Measurements from ENCODE around the gene ITGB7. TPM values are rescaled to one million over a fixed set of nuclear protein-coding genes. Genes with fewer than 3 reads are reported as not detected.

The ITGB7 gene
- total and polyA plus RNA-seq, 2 of the 4 experiments (the other 2 are of a cell fraction), result 0.18 to 0.44 TPM

DNA sequence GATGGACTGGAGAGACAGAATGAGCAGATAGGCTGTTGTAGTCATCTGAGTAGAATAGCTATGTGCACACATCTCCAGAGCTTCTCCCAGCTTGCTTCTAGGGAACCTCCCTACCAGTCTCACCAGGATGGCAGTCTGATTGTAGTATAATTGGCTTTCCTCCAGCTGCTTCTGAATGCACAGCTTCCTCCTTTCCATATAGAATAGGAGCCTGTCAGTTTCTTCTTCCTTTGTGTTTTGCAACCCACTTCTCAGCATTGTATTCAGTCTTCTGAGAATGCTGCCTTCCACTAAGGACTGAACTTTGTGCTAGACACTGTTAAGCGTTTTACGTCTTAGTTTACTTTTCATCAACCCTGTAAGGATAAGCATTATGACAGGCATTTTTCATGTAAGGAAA lies 24.1 kb downstream of the ITGB7 start:
- ChIA-PET CTCF (interaction anchor here (2.3 kb wide), 1 partner anchor 14 kb away, joined by 10 read pairs; no protein-coding TSS in a partner anchor), POLR2A (ENCODE audit: unreplicated experiment) (no interaction called here)
- Histone ChIP-seq H4K8ac (ENCODE audit: low read depth in 2 of 2, low read length in 2 of 2) (no peak overlapping the region), H3K4me2 (ENCODE audit: low read depth, low read length) (peak overlapping the region; percentile 94), H2BK5ac (ENCODE audit: low read depth, low read length, poor library complexity, severe bottlenecking) (no peak overlapping the region), H4K91ac (ENCODE audit: insufficient read depth, low read depth, low read length) (0 out of 2 replicates have a peak overlapping the region, but pooled peaks have one; percentile 4), H3K56ac (ENCODE audit: extremely low read depth, insufficient read depth, low read length) (no peak overlapping the region), H3K27me3 (ENCODE audit: control insufficient read depth, insufficient read depth, low read length) (no peaks in the 10 kb centered on the region), H3K18ac (ENCODE audit: low read depth, low read length) (peak overlapping the region; percentile 15; the same call in 1 of the 2 replicates), H3K4me1 (ENCODE audit: control insufficient read depth, insufficient read depth, low read length) (peaks cover 17% of the 10 kb centered on the region), H2BK120ac (ENCODE audit: low read depth, low read length) (no peak overlapping the region), H2BK20ac (ENCODE audit: low read depth, low read length) (no peak overlapping the region), H2AFZ (replicated peaks; ENCODE audit: low read length, poor library complexity) (no peak overlapping the region), H3K9ac (ENCODE audit: low read depth, low read length) (peak overlapping the region; percentile 57), H3K27ac (ENCODE audit: insufficient read depth, low read length) (peak overlapping the region; percentile 60; the same call in 1 of the 2 replicates), H3K79me1 (ENCODE audit: low read depth in 1 of 2, low read length in 2 of 2) (peaks cover 36 to 73% of the 10 kb centered on the region in 2 experiments), H2AK5ac (ENCODE audit: low read depth, low read length) (peak overlapping the region; percentile 65; the same call in 1 of the 2 replicates), H3K36me3 (ENCODE audit: control insufficient read depth, insufficient read depth, low read length) (peaks cover 42% of the 10 kb centered on the region), H3K4me3 (ENCODE audit: insufficient read depth, low read depth, low read length) (peak overlapping the region; percentile 3; the same call in 1 of the 2 replicates), H2BK15ac (ENCODE audit: low read depth, low read length) (no peak overlapping the region), H2AK9ac (replicated peaks; ENCODE audit: low read depth, low read length, poor library complexity) (no peak overlapping the region), H3K23ac (ENCODE audit: low read depth, low read length) (peak overlapping the region; percentile 39), H3K14ac (replicated peaks; ENCODE audit: low read depth, low read length) (0 out of 2 replicates have a peak overlapping the region, but pooled peaks have one; percentile 12), H4K20me1 (ENCODE audit: insufficient read depth, low read length) (peaks cover 21% of the 10 kb centered on the region; the same call in 1 of the 2 replicates), H3K9me1 (ENCODE audit: insufficient read depth, low read length) (peaks cover 12% of the 10 kb centered on the region), H3K4ac (ENCODE audit: low read depth, low read length) (peak overlapping the region; percentile 28; the same call in 1 of the 2 replicates), H4K5ac (ENCODE audit: low read depth, low read length) (no peak overlapping the region), H3K9me3 (ENCODE audit: control insufficient read depth, insufficient read depth, low read length) (no peaks in the 10 kb centered on the region)
- no peak for DNase-seq
- ATAC-seq (ENCODE audit: low read depth), result no peak
- TF ChIP-seq MAFK (IDR thresholded peaks at IDR 0.05; ENCODE audit: low read depth, low read length), result no peak
- TF ChIP-seq RFX5 (IDR thresholded peaks at IDR 0.05; ENCODE audit: low read depth, low read length), result no peak
- no peak for TF ChIP-seq MAZ (IDR thresholded peaks at IDR 0.05; ENCODE audit: borderline replicate concordance, low read depth, low read length)
- no peak for TF ChIP-seq RAD21 (IDR thresholded peaks at IDR 0.05; ENCODE audit: low read length)
- TF ChIP-seq, protein P1, sequence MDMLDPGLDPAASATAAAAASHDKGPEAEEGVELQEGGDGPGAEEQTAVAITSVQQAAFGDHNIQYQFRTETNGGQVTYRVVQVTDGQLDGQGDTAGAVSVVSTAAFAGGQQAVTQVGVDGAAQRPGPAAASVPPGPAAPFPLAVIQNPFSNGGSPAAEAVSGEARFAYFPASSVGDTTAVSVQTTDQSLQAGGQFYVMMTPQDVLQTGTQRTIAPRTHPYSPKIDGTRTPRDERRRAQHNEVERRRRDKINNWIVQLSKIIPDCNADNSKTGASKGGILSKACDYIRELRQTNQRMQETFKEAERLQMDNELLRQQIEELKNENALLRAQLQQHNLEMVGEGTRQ (IDR thresholded peaks at IDR 0.05; ENCODE audit: low read depth, low read length), result no peak
- TF ChIP-seq FOS (IDR thresholded peaks at IDR 0.05; ENCODE audit: low read depth, low read length), result no peak
- no peak for TF ChIP-seq RCOR1 (IDR thresholded peaks at IDR 0.05; ENCODE audit: insufficient replicate concordance, low read length)
- no peak for TF ChIP-seq MXI1 (IDR thresholded peaks at IDR 0.05; ENCODE audit: borderline replicate concordance, low read depth, low read length)
- no peak for TF ChIP-seq CEBPB (IDR thresholded peaks at IDR 0.05; ENCODE audit: low read depth, low read length)
- in situ Hi-C loops (cut with MboI; ENCODE audit: low sequenced_read_pairs) (no loop called here), intact Hi-C loops (cut with micrococcal nuclease) (no loop called here), dilution Hi-C loops (cut with HindIII; ENCODE audit: low sequenced_read_pairs, unreplicated experiment) (no loop called here)
- WGBS, 2 experiments (ENCODE audit: extremely low coverage in 2 of 2, insufficient read length in 1 of 2), result no CpG with 5 or more reads among the region's 2 CpGs
- no TSS peak for BruUV-seq (replicated peaks)
